ENCODE measurements around the gene APPBP2.
A peak's percentile ranks its signal among the peaks of the same experiment; 100 is the strongest.

The APPBP2 gene

GRCh38 chr17:60506312-60506711 lies 19.7 kb downstream of the APPBP2 start:
- Histone ChIP-seq H4K20me1 (ENCODE audit: insufficient read depth) (no peaks in the 10 kb centered on the region; the same call in 1 of the 2 replicates), H3K4me2 (peak overlapping the region; percentile 65; the same call in 1 of the 2 replicates), H3K27ac (no peak overlapping the region), H3K27me3 (ENCODE audit: insufficient read depth, low read depth) (no peaks in the 10 kb centered on the region), H3K79me2 (ENCODE audit: insufficient read depth, low read depth) (peaks cover 71% of the 10 kb centered on the region), H2AFZ (ENCODE audit: low read depth) (no peak overlapping the region), H3K4me3 (IDR thresholded peaks at IDR 0.05; ENCODE audit: insufficient read depth, low read depth, low read length) (no peak overlapping the region), H3K9ac (no peak overlapping the region), H3K36me3 (ENCODE audit: insufficient read depth) (no peaks in the 10 kb centered on the region), H3K4me1 (ENCODE audit: low read depth, poor library complexity, severe bottlenecking) (peaks cover 64% of the 10 kb centered on the region)
- TF ChIP-seq CTCF (conservative IDR thresholded peaks at IDR 0.05; ENCODE audit: low read depth, low read length) = no peak

- Histone ChIP-seq H2AFZ (ENCODE audit: low read depth) (no peak overlapping the region), H4K20me1 (ENCODE audit: insufficient read depth) (no peaks in the 10 kb centered on the region; the same call in 1 of the 2 replicates), H3K9ac (no peak overlapping the region), H3K27ac (no peak overlapping the region), H3K4me1 (ENCODE audit: low read depth, poor library complexity, severe bottlenecking) (peaks cover 22% of the 10 kb centered on the region), H3K4me3 (IDR thresholded peaks at IDR 0.05; ENCODE audit: insufficient read depth, low read depth, low read length) (no peak overlapping the region), H3K36me3 (ENCODE audit: insufficient read depth) (no peaks in the 10 kb centered on the region), H3K79me2 (ENCODE audit: insufficient read depth, low read depth) (peaks cover 43% of the 10 kb centered on the region), H3K27me3 (ENCODE audit: insufficient read depth, low read depth) (no peaks in the 10 kb centered on the region), H3K4me2 (no peak overlapping the region)
- TF ChIP-seq CTCF (conservative IDR thresholded peaks at IDR 0.05; ENCODE audit: low read depth, low read length) = no peak
Measured at GRCh38 chr17:60502145-60502544, 23.9 kb downstream of the APPBP2 start.

GRCh38 chr17:60501589-60501988 lies 24.5 kb downstream of the APPBP2 start:
- Histone ChIP-seq H3K4me3 (IDR thresholded peaks at IDR 0.05; ENCODE audit: insufficient read depth, low read depth, low read length) (no peak overlapping the region), H3K4me1 (ENCODE audit: low read depth, poor library complexity, severe bottlenecking) (peaks cover 16% of the 10 kb centered on the region), H3K27me3 (ENCODE audit: insufficient read depth, low read depth) (no peaks in the 10 kb centered on the region), H3K79me2 (ENCODE audit: insufficient read depth, low read depth) (peaks cover 37% of the 10 kb centered on the region), H3K27ac (no peak overlapping the region), H4K20me1 (ENCODE audit: insufficient read depth) (no peaks in the 10 kb centered on the region; the same call in 1 of the 2 replicates), H3K9ac (no peak overlapping the region), H2AFZ (ENCODE audit: low read depth) (no peak overlapping the region), H3K4me2 (no peak overlapping the region), H3K36me3 (ENCODE audit: insufficient read depth) (no peaks in the 10 kb centered on the region)
- no peak for TF ChIP-seq CTCF (conservative IDR thresholded peaks at IDR 0.05; ENCODE audit: low read depth, low read length)

GRCh38 chr17:60496041-60496440 lies 30.0 kb downstream of the APPBP2 start:
- no peaks in the 10 kb centered on the region for H3K79me2 ChIP-seq (ENCODE audit: insufficient read depth, low read depth)
- H3K27me3 ChIP-seq (ENCODE audit: insufficient read depth, low read depth) = no peaks in the 10 kb centered on the region
- H3K9ac ChIP-seq = no peak overlapping the region
- H3K4me1 ChIP-seq (ENCODE audit: low read depth, poor library complexity, severe bottlenecking) = no peaks in the 10 kb centered on the region
- H3K27ac ChIP-seq = no peak overlapping the region
- no peaks in the 10 kb centered on the region for H4K20me1 ChIP-seq (ENCODE audit: insufficient read depth)
- H3K4me3 ChIP-seq (IDR thresholded peaks at IDR 0.05; ENCODE audit: insufficient read depth, low read depth, low read length) = no peak overlapping the region
- H2AFZ ChIP-seq (ENCODE audit: low read depth) = no peak overlapping the region
- H3K4me2 ChIP-seq = no peak overlapping the region
- no peaks in the 10 kb centered on the region for H3K36me3 ChIP-seq (ENCODE audit: insufficient read depth)
- TF ChIP-seq CTCF (conservative IDR thresholded peaks at IDR 0.05; ENCODE audit: low read depth, low read length) = no peak

Data from KMS-11 (cell line).